A673 (cell line): ENCODE results near the gene ODC1. TPM values are rescaled to one million over a fixed set of nuclear protein-coding genes. Genes with fewer than 3 reads are reported as not detected.

Experiments
- Bru-seq: library from RNA; stranded (reverse); fragments of 400-500 nt; gene quantifications from one replicate; lab custom pipeline; 2021; lab: Mats Ljungman, UMichigan
- BruChase-seq, 2 experiments: library from RNA; stranded (reverse); fragments of 400-500 nt; gene quantifications; one replicate each; lab custom pipeline; 2021; lab: Mats Ljungman, UMichigan
- BruUV-seq: library from RNA; stranded (reverse); fragments of 400-500 nt; replicated peaks from 2 replicates; lab custom pipeline; 2021; lab: Mats Ljungman, UMichigan
- CTCF ChIA-PET: fragments of 300-600 bp; sonication (Branson Sonifier 250); formaldehyde crosslinking; loops from one replicate; lab custom pipeline; 2022; ENCODE audit warnings: antibody characterized with exemption; lab: Charles Lee
- POLR2A ChIA-PET: fragments of 300-600 bp; sonication (Branson Sonifier 250); formaldehyde crosslinking; loops from one replicate; lab custom pipeline; 2022; ENCODE audit warnings: antibody characterized with exemption; ENCODE audit not compliant: low non-redundant PET; lab: Charles Lee
- DNase-seq: peaks from one replicate; pipeline ENCODE4 v3.0.0-alpha.2; 2015; ENCODE audit warnings: low spot score
- H3K27ac ChIP-seq: fragments of 200-600 bp; sonication (generic); 2 replicates; pipeline ENCODE4 v1.5.1; 2016; ENCODE audit warnings: mixed run types, low read depth, mild to moderate bottlenecking, mixed read lengths, antibody characterized with exemption, low read length; ENCODE audit not compliant: poor library complexity, severe bottlenecking
- H3K27me3 ChIP-seq: fragments of 200-600 bp; sonication (generic); replicated peaks from 2 replicates; pipeline ENCODE4 v1.6.1; 2017; ENCODE audit warnings: mixed run types, low read depth, mild to moderate bottlenecking, mixed read lengths, antibody characterized with exemption, low read length; ENCODE audit not compliant: insufficient read depth, poor library complexity
- H3K36me3 ChIP-seq: fragments of 200-600 bp; sonication (generic); 2 replicates; pipeline ENCODE4 v1.6.1; 2016; ENCODE audit warnings: mixed run types, mild to moderate bottlenecking, mixed read lengths, antibody characterized with exemption, low read length; ENCODE audit not compliant: insufficient read depth, poor library complexity, severe bottlenecking
- H3K4me1 ChIP-seq: fragments of 200-600 bp; sonication (generic); 2 replicates; pipeline ENCODE4 v1.6.1; 2017; ENCODE audit warnings: mixed run types, mild to moderate bottlenecking, mixed read lengths, antibody characterized with exemption, low read length; ENCODE audit not compliant: insufficient read depth, poor library complexity, severe bottlenecking
- H3K4me3 ChIP-seq: fragments of 200-600 bp; sonication (generic); 2 replicates; pipeline ENCODE4 v1.5.1; 2016; ENCODE audit warnings: low read depth, mixed run types, mild to moderate bottlenecking, mixed read lengths, low read length; ENCODE audit not compliant: poor library complexity, severe bottlenecking
- H3K9me3 ChIP-seq: fragments of 200-600 bp; sonication (generic); 2 replicates; pipeline ENCODE4 v1.6.1; 2016; ENCODE audit warnings: mixed run types, low read depth, mild to moderate bottlenecking, mixed read lengths, antibody characterized with exemption, low read length; ENCODE audit not compliant: poor library complexity, severe bottlenecking
- CTCF ChIP-seq: fragments of 300-800, 200-600 bp; sonication (generic); conservative IDR thresholded peaks from 2 replicates; pipeline ENCODE4 v1.5.1; 2017; ENCODE audit warnings: low read depth, mild to moderate bottlenecking, antibody characterized with exemption, low read length, moderate library complexity, mixed read lengths
- EZH2 ChIP-seq: fragments of 200-600 bp; sonication (generic); IDR thresholded peaks from 2 replicates; pipeline ENCODE4 v1.6.1; 2017; ENCODE audit warnings: borderline replicate concordance, low read depth, mild to moderate bottlenecking, mixed read lengths, antibody characterized with exemption, low read length; ENCODE audit not compliant: poor library complexity, severe bottlenecking
- intact Hi-C: fragments of 100-400 bp; cut with micrococcal nuclease; formaldehyde crosslinking; loops from one replicate; pipeline ENCODE4 v1.10.0; 2022; ENCODE audit not compliant: unreplicated experiment
- long read RNA-seq: library from polyadenylated mRNA; stranded (forward); transcript quantifications from one replicate; pipeline ENCODE4 v2.0.0, GENCODE V29; 2022
- total RNA-seq: library from RNA; stranded (reverse); gene quantifications from 2 replicates; pipeline ENCODE4 v1.2.3, GENCODE V29; 2021

ODC1 gene
- total RNA-seq (221 and 269 TPM in 2 replicates), Bru-seq, nascent RNA (percentile 96 among the genes with signal in this experiment), BruChase-seq, experiment 1, labeled RNA remaining after a 2-hour chase (percentile 97 among the genes with signal in this experiment), BruChase-seq, experiment 2, labeled RNA remaining after a 6-hour chase (percentile 99 among the genes with signal in this experiment)
- long read RNA-seq, transcript ODC1-201 (12 exons, 2,653 nt) = major isoform, 492 of 558 reads
- long read RNA-seq, partial matches to known transcripts = 28 of 558 reads
- long read RNA-seq, other reads (novel, unspliced or antisense) = 38 of 558 reads

- POLR2A ChIA-PET = interaction anchor here (0.5 to 0.7 kb wide), 5 partner anchors 242 to 1369 kb away, joined by 3 to 7 read pairs (median 4); no protein-coding TSS in a partner anchor
Measured at GRCh38 chr2:10447895-10448575, at the start of gene ODC1. Gene ODC1 (minus strand): TSS chr2:10448327. CDS start chr2:10445032, 3,295 bp downstream.

GRCh38 chr2:10497797-10498251 lies 49.7 kb upstream of the ODC1 start:
- Histone ChIP-seq H3K4me3 (no peak overlapping the region), H3K9me3 (no peaks in the 10 kb centered on the region), H3K36me3 (no peaks in the 10 kb centered on the region), H3K4me1 (peaks cover 3% of the 10 kb centered on the region), H3K27ac (no peak overlapping the region), H3K27me3 (no peaks in the 10 kb centered on the region)
- ChIA-PET CTCF (interaction anchor here (0.6 kb wide), 1 partner anchor 180 kb away, joined by 4 read pairs; no protein-coding TSS in a partner anchor), POLR2A (no interaction called here)
- intact Hi-C loops = no loop called here
- TF ChIP-seq EZH2 (no peak), CTCF (no peak)
- DNase-seq = peak; percentile 86
- BruUV-seq = no TSS peak

More at GRCh38 chr2:10447895-10448575, at the start of gene ODC1:
- Histone ChIP-seq H3K27ac (peak within 1 kb of the TSS; percentile 93), H3K36me3 (peaks cover 25% of the 10 kb centered on the region), H3K9me3 (no peaks in the 10 kb centered on the region), H3K4me3 (peak within 1 kb of the TSS; percentile 64), H3K27me3 (no peaks in the 10 kb centered on the region), H3K4me1 (peaks cover 21% of the 10 kb centered on the region)
- BruUV-seq = no TSS peak
- TF ChIP-seq CTCF (no peak), EZH2 (no peak)
- intact Hi-C loops = loop anchor here (5.0 kb wide), 1 partner anchor 219 kb away; no protein-coding TSS in a partner anchor
- DNase-seq = peak; percentile 97
- CTCF ChIA-PET = interaction anchor here (2.8 kb wide), 1 partner anchor 13 kb away, joined by 10 read pairs; no protein-coding TSS in a partner anchor

GRCh38 chr2:10495988-10496313 lies 47.8 kb upstream of the ODC1 start:
- DNase-seq = no peak
- H3K9me3 ChIP-seq = no peaks in the 10 kb centered on the region
- CTCF ChIA-PET = no interaction called here
- peaks cover 3% of the 10 kb centered on the region for H3K4me1 ChIP-seq
- H3K4me3 ChIP-seq = no peak overlapping the region
- BruUV-seq = no TSS peak
- H3K27me3 ChIP-seq = no peaks in the 10 kb centered on the region
- H3K36me3 ChIP-seq = no peaks in the 10 kb centered on the region
- POLR2A ChIA-PET = no interaction called here
- intact Hi-C loops = no loop called here
- H3K27ac ChIP-seq = no peak overlapping the region
- TF ChIP-seq CTCF = no peak
- no peak for TF ChIP-seq EZH2
